Jurkat, Clone E6-1 (cell line): Measurements from ENCODE around the gene SAFB2.

Experiments used
- DNase-seq: peaks from one replicate; pipeline ENCODE4 v3.0.0-alpha.2; 2011; ENCODE audit warnings: low read depth, low spot score
- H3K4me3 ChIP-seq: 2 replicates; pipeline ENCODE4 v1.5.1; 2011; ENCODE audit warnings: mild to moderate bottlenecking, low read length, control low read depth, moderate library complexity

Gene SAFB2

GRCh38 chr19:5641171-5641570, 18.6 kb upstream of the SAFB2 start:
- no peak overlapping the region for H3K4me3 ChIP-seq
- DNase-seq, result no peak

DNA sequence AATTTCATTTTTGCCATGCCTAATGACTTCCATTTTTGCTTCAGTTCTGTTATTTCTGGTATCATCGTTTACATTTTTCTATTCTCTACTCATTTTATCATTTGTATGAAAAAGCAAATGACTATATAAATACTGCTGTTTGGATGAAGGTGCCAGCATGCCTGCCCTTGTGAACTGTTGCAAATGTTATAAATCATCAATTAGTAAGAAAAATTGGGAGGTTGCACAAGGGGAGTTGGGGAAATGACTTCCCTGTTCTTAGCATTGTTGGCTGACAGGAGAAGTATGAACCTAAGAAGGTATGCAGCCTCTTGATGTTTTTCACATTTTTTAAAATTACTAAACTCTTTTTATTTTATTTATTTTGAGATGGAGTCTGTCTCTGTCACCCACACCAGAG, 15.4 kb upstream of the SAFB2 start:
- H3K4me3 ChIP-seq, result no peak overlapping the region
- no peak for DNase-seq

GRCh38 chr19:5635427-5635826, 12.9 kb upstream of the SAFB2 start:
- no peak overlapping the region for H3K4me3 ChIP-seq
- no peak for DNase-seq

DNA sequence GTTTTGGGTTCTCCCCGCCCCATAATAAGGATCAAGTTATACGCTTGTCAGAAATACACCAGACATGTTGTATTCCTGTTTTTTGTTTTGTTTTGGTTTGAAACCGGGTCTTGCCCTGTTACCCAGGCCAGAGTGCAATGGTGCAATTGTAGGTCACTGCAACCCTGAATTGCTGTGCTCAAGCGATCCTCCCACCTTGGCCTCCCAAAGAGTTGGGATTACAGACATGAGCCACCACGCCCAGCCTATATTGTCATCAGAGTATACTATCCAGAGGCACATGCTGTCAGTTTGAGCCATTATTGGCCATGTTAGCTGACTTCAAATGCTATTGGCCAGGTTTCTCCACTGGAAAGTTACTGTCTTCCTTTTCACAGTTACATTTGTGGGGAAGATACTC, 10.1 kb upstream of the SAFB2 start:
- no peak overlapping the region for H3K4me3 ChIP-seq
- DNase-seq, result no peak

DNA sequence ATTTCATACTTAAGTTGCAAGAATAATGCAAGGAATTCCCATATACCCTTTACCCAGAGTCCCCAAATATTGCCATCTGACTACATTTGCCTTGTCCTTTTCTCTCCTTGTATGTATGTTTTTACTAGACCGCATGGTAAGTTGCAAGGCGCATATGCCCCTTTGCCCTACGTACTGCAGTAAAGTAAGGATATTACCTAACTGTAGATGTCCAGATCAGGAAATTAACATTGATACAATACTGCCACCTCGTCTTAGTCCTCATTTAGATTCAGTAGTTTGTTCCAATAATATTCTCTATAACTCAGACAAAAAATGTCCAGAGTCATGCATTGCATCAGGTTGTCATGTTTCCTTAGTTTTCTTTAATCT, 9.7 kb upstream of the SAFB2 start:
- no peak overlapping the region for H3K4me3 ChIP-seq

DNA sequence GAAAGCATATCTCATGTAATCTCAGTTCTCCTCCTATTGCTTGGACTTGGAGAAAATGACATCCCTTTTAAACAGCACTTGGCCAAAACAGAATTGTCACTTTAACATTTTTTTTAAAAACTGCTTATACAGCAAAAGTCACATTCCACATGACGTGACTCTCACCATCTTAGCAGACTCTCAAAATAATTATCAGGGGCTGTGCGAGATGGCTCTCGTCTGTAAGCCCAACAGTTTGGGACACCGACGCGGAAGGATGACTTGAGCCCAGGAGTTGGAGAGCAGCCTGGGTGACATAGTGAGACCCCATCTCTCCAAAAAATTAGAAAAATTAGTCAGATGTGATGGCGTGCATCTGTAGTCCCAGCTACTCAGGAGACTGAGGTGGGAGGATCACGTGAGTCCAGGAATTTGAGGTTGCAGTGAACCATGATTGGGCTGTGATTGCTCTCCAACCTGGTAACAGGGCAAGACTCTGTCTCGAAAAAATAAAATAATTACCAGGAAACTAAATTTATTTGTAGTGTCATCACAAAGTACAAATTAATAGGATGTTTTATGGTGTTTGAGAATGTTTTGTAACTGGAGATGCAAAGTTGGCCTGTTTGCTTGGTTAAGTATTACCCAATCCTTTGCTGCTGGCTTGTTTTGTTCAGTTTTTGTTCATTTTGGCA, 9.1 kb upstream of the SAFB2 start:
- no peak for DNase-seq
- H3K4me3 ChIP-seq, result no peak overlapping the region

More for the DNA sequence above, 9.7 kb upstream of the SAFB2 start:
- no peak for DNase-seq

DNA sequence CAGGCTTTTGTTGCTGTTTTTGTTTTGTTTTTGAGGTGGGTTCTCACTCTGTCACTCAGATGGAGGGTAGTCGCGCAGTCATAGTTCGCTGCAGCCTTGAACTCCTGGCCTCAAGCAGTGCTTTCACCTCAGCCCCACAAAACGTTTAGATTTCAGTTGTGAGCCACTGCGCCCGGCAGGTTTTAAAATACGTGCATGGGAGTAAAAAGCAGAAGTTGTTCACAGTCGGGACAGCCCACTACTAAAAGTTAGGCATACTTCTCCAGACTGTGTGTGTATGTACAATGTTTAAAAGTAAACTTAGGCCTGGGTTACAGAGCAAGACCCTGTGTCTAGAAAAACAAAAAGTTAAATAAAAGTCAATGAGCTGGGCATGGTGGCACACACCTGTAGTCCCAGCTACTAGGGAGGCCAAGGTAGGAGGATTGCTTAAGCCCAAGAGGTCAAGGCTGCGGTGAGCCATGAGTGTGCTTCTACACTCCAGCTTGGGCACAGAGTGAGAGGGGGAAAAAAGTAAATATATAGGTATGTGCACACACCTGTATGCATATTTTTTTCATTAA, 6.4 kb upstream of the SAFB2 start:
- H3K4me3 ChIP-seq, result no peak overlapping the region
- DNase-seq, result no peak

DNA sequence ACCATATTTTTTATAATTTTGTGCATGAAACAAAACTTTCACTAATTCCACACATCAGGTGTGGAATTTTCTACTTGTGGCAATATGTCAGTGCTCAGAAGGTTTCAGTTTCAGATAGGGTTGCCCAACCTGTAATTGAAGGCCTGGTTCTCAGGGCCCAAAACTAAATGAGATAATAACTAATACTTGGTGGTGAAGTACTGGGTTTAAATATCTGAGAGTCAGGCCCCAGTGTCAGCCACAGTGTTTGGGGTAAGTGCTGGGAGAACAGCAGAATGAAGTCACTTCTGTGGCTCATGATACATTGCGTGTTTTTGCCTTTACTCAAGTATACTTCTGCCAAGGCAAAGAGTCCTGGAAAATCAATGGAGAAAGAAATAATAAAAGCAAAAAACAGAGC, 5.9 kb upstream of the SAFB2 start:
- no peak for DNase-seq
- no peak overlapping the region for H3K4me3 ChIP-seq

GRCh38 chr19:5627395-5627904, 4.9 kb upstream of the SAFB2 start:
- DNase-seq, result no peak
- no peak overlapping the region for H3K4me3 ChIP-seq

DNA sequence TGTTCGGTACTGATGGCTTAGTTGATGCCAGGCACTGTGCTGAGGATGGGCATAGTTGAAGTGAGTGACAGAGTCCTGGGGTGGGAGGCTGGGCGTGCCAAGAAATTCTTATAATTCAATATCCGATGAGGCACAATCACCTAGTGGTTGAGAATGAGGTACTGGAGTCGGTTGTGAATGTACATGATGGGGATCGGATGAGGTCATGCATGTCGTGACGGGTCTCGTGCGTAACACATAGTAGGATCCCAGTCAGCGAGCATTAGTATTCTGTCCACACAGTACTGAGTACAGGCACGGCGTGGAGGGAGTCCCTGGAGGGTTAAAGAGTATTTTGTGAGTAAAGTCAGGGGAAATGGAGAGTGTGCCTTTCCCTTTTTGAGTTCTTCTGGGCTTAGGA, 3.1 kb upstream of the SAFB2 start:
- DNase-seq, result no peak
- H3K4me3 ChIP-seq, result no peak overlapping the region

DNA sequence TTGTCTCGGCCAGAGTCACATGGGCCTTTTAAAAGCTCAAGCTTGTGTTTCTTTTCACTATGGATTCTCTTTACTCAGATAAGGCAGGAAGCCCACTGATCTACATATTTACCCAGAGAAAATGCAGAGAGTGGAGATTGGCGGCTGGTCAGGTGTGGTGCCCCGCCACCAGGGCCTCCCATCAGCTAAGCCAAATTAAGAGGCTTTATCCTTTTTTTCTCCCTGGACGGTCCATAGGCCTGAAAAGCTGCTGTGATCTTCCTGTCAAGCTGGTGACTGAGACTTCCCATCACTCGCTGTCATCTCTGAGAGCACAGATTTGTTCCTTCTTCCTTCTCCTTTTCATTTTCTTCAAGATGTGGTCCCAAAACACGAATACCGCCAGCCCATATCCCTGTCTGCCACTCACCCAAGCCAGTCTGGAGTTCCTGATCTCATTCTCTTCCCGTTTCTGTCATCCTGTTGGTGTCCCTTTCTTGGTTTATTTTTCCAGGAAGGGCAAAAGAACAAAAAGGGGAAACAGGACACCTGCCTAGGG, 2.2 kb upstream of the SAFB2 start:
- no peak for DNase-seq
- peak overlapping the region; percentile 99 for H3K4me3 ChIP-seq

GRCh38 chr19:5624018-5624663, 1.6 kb upstream of the SAFB2 start:
- H3K4me3 ChIP-seq, result peak overlapping the region; percentile 99
- DNase-seq, result no peak

GRCh38 chr19:5623397-5624017, 931 bp upstream of the SAFB2 start:
- no peak for DNase-seq
- peak overlapping the region; percentile 99 for H3K4me3 ChIP-seq

- peak overlapping the region; percentile 99 for H3K4me3 ChIP-seq
- DNase-seq, result no peak
These were observed 571 bp downstream of the SAFB2 start for GRCh38 chr19:5621945-5622464.

- H3K4me3 ChIP-seq, result peak overlapping the region; percentile 99
- DNase-seq, result no peak
These were observed 1.1 kb downstream of the SAFB2 start for GRCh38 chr19:5621311-5621944.

- no peak overlapping the region for H3K4me3 ChIP-seq
These were observed 2.6 kb downstream of the SAFB2 start for GRCh38 chr19:5619946-5620345.

GRCh38 chr19:5618591-5618990, 4.0 kb downstream of the SAFB2 start:
- H3K4me3 ChIP-seq, result no peak overlapping the region
- no peak for DNase-seq

More at GRCh38 chr19:5619946-5620345, 2.6 kb downstream of the SAFB2 start:
- no peak for DNase-seq

DNA sequence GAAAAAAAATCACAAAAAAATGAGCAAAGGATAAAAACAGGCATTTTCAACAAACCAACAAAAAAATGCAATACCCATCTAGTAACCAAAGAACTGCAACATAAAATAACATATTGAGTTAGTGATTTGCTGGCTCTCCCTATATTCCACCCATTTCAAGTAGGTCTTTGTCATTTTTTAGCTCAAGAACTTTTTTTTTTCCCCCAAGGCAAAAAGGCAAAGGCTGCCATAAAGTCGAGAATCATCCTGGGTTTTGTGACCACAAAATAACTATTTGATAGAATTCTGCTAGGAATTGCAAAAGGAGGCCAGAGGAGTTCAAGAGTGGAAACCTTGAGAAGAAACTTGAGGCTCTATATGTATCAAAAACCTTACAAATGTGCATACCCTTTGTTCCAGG, 5.5 kb downstream of the SAFB2 start:
- H3K4me3 ChIP-seq, result no peak overlapping the region
- no peak for DNase-seq

- H3K4me3 ChIP-seq, result no peak overlapping the region
- DNase-seq, result no peak
These were observed 6.7 kb downstream of the SAFB2 start for GRCh38 chr19:5615756-5616327.
